ENCODE data around the gene SEC61B. TPM values are rescaled to one million over a fixed set of nuclear protein-coding genes. Genes with fewer than 3 reads are reported as not detected.
"Not testable (repeated sequence)": the region's sequence is repeated elsewhere in the genome, so short reads cannot be mapped to it uniquely, and the experiment has no call there.

The SEC61B gene
- total RNA-seq, 2 donors from 2014 or later, result 126 to 166 TPM

DNA sequence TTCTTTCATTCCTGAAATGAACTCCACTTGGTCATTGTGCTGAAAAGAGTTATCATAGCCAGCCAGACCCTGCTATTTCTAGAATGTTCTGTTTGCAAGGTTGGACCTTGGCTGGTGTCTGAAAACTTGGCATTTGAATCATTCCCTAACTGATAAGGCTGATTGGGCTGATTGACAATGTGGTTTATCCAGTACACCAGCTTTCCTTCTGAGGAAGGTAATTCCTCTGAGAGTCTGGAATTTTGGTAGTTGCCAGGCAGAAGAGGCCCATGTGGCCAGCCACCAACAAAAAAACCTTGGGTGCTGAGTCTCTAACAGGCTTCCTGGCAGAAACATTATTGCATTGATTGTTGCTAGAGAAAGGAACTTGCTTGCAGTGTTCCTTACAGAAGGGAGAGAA lies 15.3 kb downstream of the SEC61B start:
- Histone ChIP-seq H3K27me3 (no peaks in the 10 kb centered on the region), H3K4me3 (no peak overlapping the region), H3K9me3 (no peaks in the 10 kb centered on the region), H3K36me3 (no peaks in the 10 kb centered on the region), H3K9ac (ENCODE audit: low read depth in 2 of 2, low read length in 2 of 2) (no peak overlapping the region), H3K27ac (no peak overlapping the region), H3K4me1 (no peaks in the 10 kb centered on the region)
- TF ChIP-seq, protein P1, sequence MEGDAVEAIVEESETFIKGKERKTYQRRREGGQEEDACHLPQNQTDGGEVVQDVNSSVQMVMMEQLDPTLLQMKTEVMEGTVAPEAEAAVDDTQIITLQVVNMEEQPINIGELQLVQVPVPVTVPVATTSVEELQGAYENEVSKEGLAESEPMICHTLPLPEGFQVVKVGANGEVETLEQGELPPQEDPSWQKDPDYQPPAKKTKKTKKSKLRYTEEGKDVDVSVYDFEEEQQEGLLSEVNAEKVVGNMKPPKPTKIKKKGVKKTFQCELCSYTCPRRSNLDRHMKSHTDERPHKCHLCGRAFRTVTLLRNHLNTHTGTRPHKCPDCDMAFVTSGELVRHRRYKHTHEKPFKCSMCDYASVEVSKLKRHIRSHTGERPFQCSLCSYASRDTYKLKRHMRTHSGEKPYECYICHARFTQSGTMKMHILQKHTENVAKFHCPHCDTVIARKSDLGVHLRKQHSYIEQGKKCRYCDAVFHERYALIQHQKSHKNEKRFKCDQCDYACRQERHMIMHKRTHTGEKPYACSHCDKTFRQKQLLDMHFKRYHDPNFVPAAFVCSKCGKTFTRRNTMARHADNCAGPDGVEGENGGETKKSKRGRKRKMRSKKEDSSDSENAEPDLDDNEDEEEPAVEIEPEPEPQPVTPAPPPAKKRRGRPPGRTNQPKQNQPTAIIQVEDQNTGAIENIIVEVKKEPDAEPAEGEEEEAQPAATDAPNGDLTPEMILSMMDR (IDR thresholded peaks at IDR 0.05), result no peak
- intact Hi-C loops (cut with DNase I), result no loop called here
- DNase-seq, result no peak

- H3K27ac ChIP-seq; H3K4me3 ChIP-seq; H3K27me3 ChIP-seq; intact Hi-C loops (cut with DNase I); H3K4me1 ChIP-seq; DNase-seq; H3K36me3 ChIP-seq; H3K9me3 ChIP-seq; H3K9ac ChIP-seq (ENCODE audit: low read depth in 2 of 2, low read length in 2 of 2): not testable (repeated sequence)
These were observed 15.8 kb downstream of the SEC61B start for GRCh38 chr9:99237849-99238248.

DNA sequence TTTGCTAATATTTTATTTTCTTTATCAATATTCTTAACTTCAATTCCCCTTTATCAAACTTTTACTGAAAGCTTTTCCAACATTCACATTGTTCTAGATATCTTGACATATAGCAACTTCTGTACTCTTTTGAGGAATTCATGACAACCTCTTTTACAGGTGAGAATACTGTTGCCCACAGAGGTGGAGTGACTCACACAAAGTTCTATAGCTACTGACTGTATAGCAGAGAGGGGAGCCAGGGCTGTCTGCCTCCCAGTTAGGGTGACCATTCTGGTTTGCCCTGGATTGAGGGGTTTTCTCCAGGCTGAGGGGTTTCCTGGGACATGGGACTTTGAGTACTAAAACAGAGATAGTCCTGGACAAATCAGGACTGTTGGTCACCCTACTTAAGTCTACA lies 16.2 kb downstream of the SEC61B start:
- Histone ChIP-seq H3K4me3 (no peak overlapping the region), H3K27me3 (no peaks in the 10 kb centered on the region), H3K4me1 (no peaks in the 10 kb centered on the region), H3K9me3 (no peaks in the 10 kb centered on the region), H3K36me3 (no peaks in the 10 kb centered on the region), H3K9ac (ENCODE audit: low read depth in 2 of 2, low read length in 2 of 2) (no peak overlapping the region), H3K27ac (no peak overlapping the region)
- no peak for DNase-seq
- TF ChIP-seq, protein P1 (IDR thresholded peaks at IDR 0.05), result no peak
- intact Hi-C loops (cut with DNase I), result no loop called here

GRCh38 chr9:99239341-99240060 lies 17.4 kb downstream of the SEC61B start:
- intact Hi-C loops (cut with DNase I), result no loop called here
- no peak for DNase-seq
- Histone ChIP-seq H3K27ac (no peak overlapping the region), H3K4me3 (no peak overlapping the region), H3K4me1 (no peaks in the 10 kb centered on the region), H3K9ac (ENCODE audit: low read depth in 2 of 2, low read length in 2 of 2) (no peak overlapping the region), H3K27me3 (no peaks in the 10 kb centered on the region), H3K9me3 (no peaks in the 10 kb centered on the region), H3K36me3 (no peaks in the 10 kb centered on the region)
- TF ChIP-seq, protein P1 (IDR thresholded peaks at IDR 0.05), result no peak

- no peaks in the 10 kb centered on the region for H3K9me3 ChIP-seq
- no peak overlapping the region for H3K27ac ChIP-seq
- intact Hi-C loops (cut with DNase I), result no loop called here
- H3K4me1 ChIP-seq, result no peaks in the 10 kb centered on the region
- H3K27me3 ChIP-seq, result no peaks in the 10 kb centered on the region
- H3K4me3 ChIP-seq, result no peak overlapping the region
- DNase-seq, result no peak
- H3K9ac ChIP-seq (ENCODE audit: low read depth in 2 of 2, low read length in 2 of 2), result no peak overlapping the region
- TF ChIP-seq, protein P1 (IDR thresholded peaks at IDR 0.05), result no peak
- no peaks in the 10 kb centered on the region for H3K36me3 ChIP-seq
These were observed 19.0 kb downstream of the SEC61B start for GRCh38 chr9:99241106-99241505.

Data from colonic mucosa (tissue), 4 donors.